Right cardiac atrium (tissue), 5 donors: ENCODE measurements around the gene AP5B1. TPM values are rescaled to one million over a fixed set of nuclear protein-coding genes. Genes with fewer than 3 reads are reported as not detected.
"Not testable (repeated sequence)": the region's sequence is repeated elsewhere in the genome, so short reads cannot be mapped to it uniquely, and the experiment has no call there.

Experiments used
- ATAC-seq, 2 donors: fragments of 200-7000 bp; cut with Tn5 transposase; one replicate each; pipeline versions ENCODE4 v1.8.0 to v1.9.1; 2020; ENCODE audit warnings: moderate library complexity in 2 of 2, mild to moderate bottlenecking in 1 of 2
- DNase-seq, 3 donors: peaks; one replicate each; pipeline ENCODE4 v3.0.0-alpha.2; 2020
- H3K27ac ChIP-seq: one replicate; pipeline ENCODE4 v1.5.1; 2013; ENCODE audit warnings: mild to moderate bottlenecking, low read length, control low read depth, moderate library complexity
- H3K27me3 ChIP-seq: one replicate; pipeline ENCODE4 v1.6.1; 2013; ENCODE audit not compliant: control insufficient read depth, insufficient read depth
- H3K4me1 ChIP-seq: one replicate; pipeline ENCODE4 v1.6.1; 2013; ENCODE audit warnings: low read length; ENCODE audit not compliant: control insufficient read depth, insufficient read depth
- H3K4me3 ChIP-seq: one replicate; pipeline ENCODE4 v1.5.1; 2013; ENCODE audit warnings: low read length, control low read depth
- H3K9me3 ChIP-seq: one replicate; pipeline ENCODE4 v1.6.1; 2013; ENCODE audit warnings: low read length; ENCODE audit not compliant: control insufficient read depth
- WGBS: extraction: QIAGEN DNeasy Blood & Tissue Kit; methylation state at CpG from one replicate; pipeline ENCODE4 v1.1.7; 2013; 5-methylcytosine and 5-hydroxymethylcytosine counted together
- intact Hi-C, 4 donors: fragments of 100-400 bp; cut with DNase I; formaldehyde crosslinking; loops; one replicate each; pipeline versions ENCODE4 v1.11.0 to v1.14.0; 2022 to 2023
- polyA plus RNA-seq: library from polyadenylated mRNA; stranded (reverse); fragments of 200-250 nt; gene quantifications from one replicate; pipeline ENCODE4 v1.2.3, GENCODE V29; 2013
- total RNA-seq, 4 donors: library from RNA; stranded (reverse); fragmentation: NEBNext Ultra II Directional; extraction: Animal tissue kit (Norgen Biotek cat#: 25700); gene quantifications; one replicate each; pipeline ENCODE4 v1.2.1, GENCODE V29; 2021
- donor health status: healthy with polysubstance abuse.
- donor health status: DM: no; HTN: yes; CAD: no.
- donor health status: DM: no; HTN: no; CAD: no.
- donor health status: DM: no; HTN: yes; CAD: no; lungs with severe emphysema.
- donor health status: DM: yes; HTN: yes; CAD: no.

AP5B1 gene
- total and polyA plus RNA-seq, 5 donors: 6.6 to 14.1 (median 9.0) TPM

DNA sequence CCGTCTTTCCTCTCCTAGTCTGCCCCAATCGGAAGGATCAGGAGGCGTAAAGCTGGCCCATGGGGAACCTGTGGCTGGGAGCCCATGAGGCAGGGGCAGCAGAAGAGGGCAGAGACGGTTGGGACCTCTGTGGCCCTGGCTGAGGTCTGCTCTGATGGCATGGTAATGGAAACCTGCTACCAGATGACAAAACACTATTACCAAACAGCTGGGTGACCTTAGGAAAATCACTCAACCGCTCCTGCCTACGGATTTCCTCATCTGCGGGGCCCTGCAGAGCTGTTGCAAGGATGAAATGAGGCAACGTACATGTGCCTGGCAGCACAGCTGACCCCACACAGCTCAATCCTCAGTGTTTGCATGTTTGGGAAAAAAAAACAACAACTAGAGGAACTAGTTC, 4.6 kb downstream of the AP5B1 start:
- no peaks in the 10 kb centered on the region for H3K4me1 ChIP-seq
- intact Hi-C loops: loop anchor here in 1 of 4 donors (10.0 kb wide), 1 partner anchor 61 kb away; the partner anchor contains the start of gene KAT5

GRCh38 chr11:65774525-65775306, 6.1 kb downstream of the AP5B1 start:
- WGBS: 90% methylated on average over 9 of the region's 9 CpGs
- ATAC-seq: no peak
- H3K4me3 ChIP-seq: no peak overlapping the region
- no peak overlapping the region for H3K27ac ChIP-seq
- DNase-seq: no peak
- no peaks in the 10 kb centered on the region for H3K27me3 ChIP-seq
- no peaks in the 10 kb centered on the region for H3K9me3 ChIP-seq
- H3K4me1 ChIP-seq: no peaks in the 10 kb centered on the region
- intact Hi-C loops: loop anchor here in 1 of 4 donors (10.0 kb wide), 1 partner anchor 60 kb away; the partner anchor contains the start of gene KAT5

More for the DNA sequence above, 4.6 kb downstream of the AP5B1 start:
- 72% methylated on average over 8 of the region's 8 CpGs for WGBS
- H3K9me3 ChIP-seq: no peaks in the 10 kb centered on the region
- no peak for ATAC-seq
- H3K27me3 ChIP-seq: no peaks in the 10 kb centered on the region
- DNase-seq: no peak
- no peak overlapping the region for H3K27ac ChIP-seq
- H3K4me3 ChIP-seq: no peak overlapping the region

- H3K4me3 ChIP-seq: no peak overlapping the region
- H3K27me3 ChIP-seq: no peaks in the 10 kb centered on the region
- WGBS: 62% methylated on average over 8 of the region's 8 CpGs
- intact Hi-C loops: loop anchor here in 1 of 4 donors (10.0 kb wide), 1 partner anchor 59 kb away; the partner anchor contains the start of gene KAT5
- no peaks in the 10 kb centered on the region for H3K4me1 ChIP-seq
- DNase-seq: no peak
- no peaks in the 10 kb centered on the region for H3K9me3 ChIP-seq
- no peak for ATAC-seq
- no peak overlapping the region for H3K27ac ChIP-seq
These were observed 6.9 kb downstream of the AP5B1 start for GRCh38 chr11:65773784-65774411.

DNA sequence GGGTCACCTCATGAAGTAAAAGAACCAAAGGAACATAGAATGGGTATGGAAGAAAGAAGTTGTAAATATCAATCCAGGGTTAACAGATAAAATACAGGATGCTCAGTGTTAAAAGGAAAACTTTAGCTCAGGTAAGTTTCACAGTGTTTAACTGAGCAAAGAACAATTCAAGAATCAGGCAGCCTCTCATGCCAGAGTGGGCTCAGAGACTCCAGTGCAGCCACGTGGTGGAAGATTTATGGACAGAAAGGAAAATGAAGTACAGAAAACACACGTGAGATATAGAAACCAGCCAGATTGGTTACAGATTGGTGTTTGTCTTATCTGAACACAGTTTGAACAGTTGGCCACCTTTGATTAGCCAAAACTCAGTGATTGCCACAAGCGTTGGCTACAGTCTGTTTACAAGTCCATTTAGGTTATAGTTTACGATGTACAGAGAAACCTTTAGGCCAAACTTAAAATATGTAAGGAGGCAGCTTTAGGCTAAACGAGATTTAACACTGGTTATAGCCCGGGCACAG, 9.1 kb downstream of the AP5B1 start:
- DNase-seq: no peak
- Histone ChIP-seq H3K4me1 (no peaks in the 10 kb centered on the region), H3K27me3 (no peaks in the 10 kb centered on the region), H3K4me3 (no peak overlapping the region), H3K9me3 (no peaks in the 10 kb centered on the region), H3K27ac (no peak overlapping the region)
- intact Hi-C loops: loop anchor here in 1 of 4 donors (10.0 kb wide), 1 partner anchor 57 kb away; the partner anchor contains the start of gene KAT5
- no peak for ATAC-seq
- WGBS: 75% methylated on average over 6 of the region's 6 CpGs

GRCh38 chr11:65770951-65771567, 9.7 kb downstream of the AP5B1 start:
- intact Hi-C loops: loop anchor here in 1 of 4 donors (10.0 kb wide), 1 partner anchor 56 kb away; the partner anchor contains the start of gene KAT5
- Histone ChIP-seq H3K4me3 (no peak overlapping the region), H3K27ac (no peak overlapping the region), H3K4me1 (no peaks in the 10 kb centered on the region), H3K27me3 (no peaks in the 10 kb centered on the region), H3K9me3 (no peaks in the 10 kb centered on the region)
- ATAC-seq (no peak), DNase-seq (no peak)
- 81% methylated on average over 12 of the region's 12 CpGs for WGBS

DNA sequence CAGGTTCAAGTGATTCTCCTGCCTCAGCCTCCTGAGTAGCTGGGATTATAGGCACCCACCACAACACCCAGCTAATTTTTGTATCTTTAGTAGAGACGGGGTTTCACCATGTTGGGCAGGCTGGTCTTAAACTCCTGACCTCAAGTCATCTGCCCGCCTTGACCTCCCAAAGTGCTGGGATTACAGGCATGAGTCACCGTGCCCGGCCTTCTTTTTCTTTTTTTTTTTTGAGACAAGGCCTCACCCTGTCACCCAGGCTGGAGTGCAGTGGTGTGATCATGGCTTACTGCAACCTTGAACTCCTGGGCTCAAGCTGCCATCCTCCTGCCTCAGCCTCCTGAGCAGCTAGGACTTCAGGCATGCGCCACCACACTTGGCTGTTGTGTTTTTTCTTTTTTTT, 13.0 kb downstream of the AP5B1 start:
- H3K4me3 ChIP-seq, DNase-seq, ATAC-seq, H3K27me3 ChIP-seq, H3K27ac ChIP-seq, H3K4me1 ChIP-seq, H3K9me3 ChIP-seq, intact Hi-C loops: not testable (repeated sequence)
- 85% methylated on average over 5 of the region's 5 CpGs for WGBS

DNA sequence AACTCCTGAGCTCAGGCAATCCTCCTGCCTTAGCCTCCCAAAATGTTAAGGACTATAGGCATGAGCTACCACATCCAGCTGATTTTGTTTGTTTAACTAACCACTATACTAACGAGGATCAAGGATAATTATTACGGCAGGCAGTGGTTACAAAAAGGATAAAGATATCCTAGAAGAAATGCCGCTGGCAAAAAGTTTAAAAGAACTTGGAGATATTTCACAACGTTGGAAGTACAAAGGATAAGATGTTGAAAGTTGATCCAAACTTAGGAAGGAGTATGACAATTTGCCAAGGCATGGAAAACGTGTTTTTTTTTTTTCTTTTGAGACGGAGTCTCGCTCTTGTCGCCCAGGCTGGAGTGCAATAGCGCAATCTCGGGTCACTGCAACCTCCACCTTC, 13.4 kb downstream of the AP5B1 start:
- Histone ChIP-seq H3K4me1 (no peaks in the 10 kb centered on the region), H3K4me3 (no peak overlapping the region), H3K27ac (no peak overlapping the region), H3K9me3 (no peaks in the 10 kb centered on the region), H3K27me3 (no peaks in the 10 kb centered on the region)
- ATAC-seq (no peak), DNase-seq (no peak)
- intact Hi-C loops: no loop called here
- WGBS: 74% methylated on average over 10 of the region's 10 CpGs

DNA sequence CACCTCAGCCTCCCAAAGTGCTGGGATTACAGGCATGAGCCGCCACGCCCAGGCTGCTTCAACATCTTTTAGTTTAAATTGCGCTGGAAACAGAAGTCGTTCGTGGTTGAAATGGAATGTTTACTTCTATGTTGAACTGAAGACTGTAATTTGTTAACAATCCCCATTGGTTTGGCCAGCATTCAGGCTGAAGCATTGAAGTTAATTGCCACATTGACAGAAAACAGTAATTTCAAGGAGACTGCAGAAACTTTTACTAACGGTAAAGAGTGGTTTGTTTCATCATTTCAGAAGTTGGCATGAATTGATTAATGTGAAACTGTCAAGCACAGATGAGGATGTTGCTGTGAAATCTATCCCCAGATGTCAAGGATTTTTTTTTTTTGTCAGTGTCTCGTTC, 14.2 kb downstream of the AP5B1 start:
- Histone ChIP-seq H3K4me1 (no peaks in the 10 kb centered on the region), H3K4me3 (no peak overlapping the region), H3K27me3 (no peaks in the 10 kb centered on the region), H3K27ac (no peak overlapping the region), H3K9me3 (no peaks in the 10 kb centered on the region)
- DNase-seq (no peak), ATAC-seq (no peak)
- 64% methylated on average over 7 of the region's 7 CpGs for WGBS
- intact Hi-C loops: no loop called here

DNA sequence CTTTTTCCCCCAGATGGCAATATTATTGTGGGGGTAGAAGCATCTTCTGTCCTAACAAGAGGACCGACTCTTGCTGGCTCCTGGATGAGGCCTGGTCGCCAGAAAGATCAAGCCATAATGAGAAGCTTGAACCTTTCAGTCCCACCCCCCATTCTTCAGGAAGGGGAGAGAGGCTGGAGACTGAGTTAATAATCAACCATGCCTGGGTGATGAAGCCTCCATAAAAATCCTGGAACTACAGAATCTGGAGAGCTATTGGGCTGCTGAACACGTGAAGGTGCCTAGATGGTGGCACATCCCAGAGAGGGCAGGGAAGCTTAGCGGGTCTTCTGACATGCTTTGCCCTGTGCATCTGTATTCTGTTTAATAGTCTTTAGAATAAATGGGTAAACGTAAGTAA, 16.3 kb downstream of the AP5B1 start:
- no peaks in the 10 kb centered on the region for H3K9me3 ChIP-seq

GRCh38 chr11:65762816-65763215, 18.0 kb downstream of the AP5B1 start:
- H3K9me3 ChIP-seq, intact Hi-C loops, H3K4me1 ChIP-seq, DNase-seq, ATAC-seq, H3K27ac ChIP-seq, H3K4me3 ChIP-seq, H3K27me3 ChIP-seq: not testable (repeated sequence)
- 90% methylated on average over 28 of the region's 29 CpGs for WGBS

More for the DNA sequence above, 16.3 kb downstream of the AP5B1 start:
- intact Hi-C loops: no loop called here
- H3K4me3 ChIP-seq: no peak overlapping the region
- DNase-seq (no peak), ATAC-seq (no peak)
- WGBS: 76% methylated on average over 5 of the region's 5 CpGs
- H3K4me1 ChIP-seq: no peaks in the 10 kb centered on the region
- no peak overlapping the region for H3K27ac ChIP-seq
- H3K27me3 ChIP-seq: no peaks in the 10 kb centered on the region

GRCh38 chr11:65762169-65762568, 18.6 kb downstream of the AP5B1 start:
- H3K4me3 ChIP-seq, intact Hi-C loops, H3K4me1 ChIP-seq, H3K27me3 ChIP-seq, DNase-seq, H3K9me3 ChIP-seq, H3K27ac ChIP-seq, ATAC-seq: not testable (repeated sequence)
- 55% methylated on average over 5 of the region's 5 CpGs for WGBS
